ENCODE results near the gene ZNF467. TPM values are rescaled to one million over a fixed set of nuclear protein-coding genes. Genes with fewer than 3 reads are reported as not detected.

ZNF467 gene
- polyA plus RNA-seq, 1 experiment: 0.14 TPM

GRCh38 chr7:149717481-149717880 is 55.9 kb downstream of the ZNF467 start:
- no peaks in the 10 kb centered on the region for H3K27me3 ChIP-seq (ENCODE audit: control insufficient read depth, insufficient read depth, low read length)
- ChIA-PET CTCF (no interaction called here), POLR2A (no interaction called here)
- no peak overlapping the region for H3K4me3 ChIP-seq (ENCODE audit: low read depth, low read length)
- TF ChIP-seq, protein P1, sequence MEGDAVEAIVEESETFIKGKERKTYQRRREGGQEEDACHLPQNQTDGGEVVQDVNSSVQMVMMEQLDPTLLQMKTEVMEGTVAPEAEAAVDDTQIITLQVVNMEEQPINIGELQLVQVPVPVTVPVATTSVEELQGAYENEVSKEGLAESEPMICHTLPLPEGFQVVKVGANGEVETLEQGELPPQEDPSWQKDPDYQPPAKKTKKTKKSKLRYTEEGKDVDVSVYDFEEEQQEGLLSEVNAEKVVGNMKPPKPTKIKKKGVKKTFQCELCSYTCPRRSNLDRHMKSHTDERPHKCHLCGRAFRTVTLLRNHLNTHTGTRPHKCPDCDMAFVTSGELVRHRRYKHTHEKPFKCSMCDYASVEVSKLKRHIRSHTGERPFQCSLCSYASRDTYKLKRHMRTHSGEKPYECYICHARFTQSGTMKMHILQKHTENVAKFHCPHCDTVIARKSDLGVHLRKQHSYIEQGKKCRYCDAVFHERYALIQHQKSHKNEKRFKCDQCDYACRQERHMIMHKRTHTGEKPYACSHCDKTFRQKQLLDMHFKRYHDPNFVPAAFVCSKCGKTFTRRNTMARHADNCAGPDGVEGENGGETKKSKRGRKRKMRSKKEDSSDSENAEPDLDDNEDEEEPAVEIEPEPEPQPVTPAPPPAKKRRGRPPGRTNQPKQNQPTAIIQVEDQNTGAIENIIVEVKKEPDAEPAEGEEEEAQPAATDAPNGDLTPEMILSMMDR (IDR thresholded peaks at IDR 0.05; ENCODE audit: low read depth, low read length): no peak
- H3K27ac ChIP-seq (ENCODE audit: low read depth, low read length): no peak overlapping the region
- peaks cover 23% of the 10 kb centered on the region for H3K9me3 ChIP-seq (ENCODE audit: control insufficient read depth, insufficient read depth, low read length)
- no peak for DNase-seq (ENCODE audit: low read depth, low spot score)

- TF ChIP-seq, protein P1 (IDR thresholded peaks at IDR 0.05; ENCODE audit: low read depth, low read length): no peak
- Histone ChIP-seq H3K27ac (ENCODE audit: low read depth, low read length) (no peak overlapping the region), H3K9me3 (ENCODE audit: control insufficient read depth, insufficient read depth, low read length) (peaks cover 25% of the 10 kb centered on the region), H3K4me3 (ENCODE audit: low read depth, low read length) (no peak overlapping the region), H3K27me3 (ENCODE audit: control insufficient read depth, insufficient read depth, low read length) (no peaks in the 10 kb centered on the region)
- ChIA-PET CTCF (no interaction called here), POLR2A (no interaction called here)
- no peak for DNase-seq (ENCODE audit: low read depth, low spot score)
These were observed 56.5 kb downstream of the ZNF467 start for GRCh38 chr7:149716932-149717307.

DNA sequence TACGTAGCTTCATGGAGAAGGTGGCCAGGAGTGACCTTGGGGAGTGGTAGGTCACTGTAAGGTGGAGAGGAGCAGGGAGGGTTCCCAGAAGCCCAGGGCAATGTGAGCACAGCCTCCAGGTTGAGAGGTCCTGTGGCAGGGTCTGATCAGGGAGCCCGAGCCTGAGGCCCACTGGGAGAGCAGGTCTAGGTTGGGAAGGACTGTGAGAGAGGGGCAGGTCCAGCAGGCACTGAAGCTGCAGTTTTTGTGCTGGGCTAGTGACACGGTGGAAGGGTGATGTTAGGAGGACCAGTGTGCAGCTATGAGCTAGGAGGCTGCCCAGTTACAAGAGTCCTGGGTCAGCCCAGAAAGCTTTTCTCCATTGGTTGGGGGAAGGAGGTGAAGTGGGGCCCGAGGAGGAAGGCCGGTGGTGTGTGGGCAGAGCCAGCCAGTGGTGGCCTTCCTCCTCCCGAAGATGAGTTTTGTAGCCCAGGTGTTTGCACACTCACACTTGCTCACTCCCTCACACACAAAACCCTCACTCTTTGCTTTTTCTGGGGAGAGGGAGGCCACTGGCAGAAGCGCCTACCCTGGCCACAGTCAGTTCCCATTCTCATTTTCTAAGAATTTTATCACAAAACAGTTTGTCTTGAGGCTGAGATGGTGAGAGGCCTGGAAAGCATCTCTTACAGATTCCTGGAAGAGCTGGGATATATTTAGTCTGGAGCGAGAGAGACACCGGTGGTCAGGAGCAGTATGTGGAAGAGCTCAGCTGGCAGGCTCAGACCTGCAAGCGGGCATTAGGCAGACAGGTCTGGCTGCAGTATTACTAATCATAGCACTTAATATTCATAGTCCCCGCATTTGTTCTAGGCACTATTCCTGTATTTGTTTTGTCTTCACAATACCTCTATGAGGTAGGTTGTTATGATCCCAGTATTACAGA is 57.1 kb downstream of the ZNF467 start:
- DNase-seq (ENCODE audit: low read depth, low spot score): no peak
- TF ChIP-seq, protein P1 (IDR thresholded peaks at IDR 0.05; ENCODE audit: low read depth, low read length): peak; percentile 16
- H3K27ac ChIP-seq (ENCODE audit: low read depth, low read length): no peak overlapping the region
- H3K9me3 ChIP-seq (ENCODE audit: control insufficient read depth, insufficient read depth, low read length): peaks cover 25% of the 10 kb centered on the region
- peak overlapping the region; percentile 77 for H3K4me3 ChIP-seq (ENCODE audit: low read depth, low read length)
- CTCF ChIA-PET: interaction anchor here (1.5 kb wide), 1 partner anchor 26 kb away, joined by 4 read pairs; no protein-coding TSS in a partner anchor
- POLR2A ChIA-PET: no interaction called here
- no peaks in the 10 kb centered on the region for H3K27me3 ChIP-seq (ENCODE audit: control insufficient read depth, insufficient read depth, low read length)

DNA sequence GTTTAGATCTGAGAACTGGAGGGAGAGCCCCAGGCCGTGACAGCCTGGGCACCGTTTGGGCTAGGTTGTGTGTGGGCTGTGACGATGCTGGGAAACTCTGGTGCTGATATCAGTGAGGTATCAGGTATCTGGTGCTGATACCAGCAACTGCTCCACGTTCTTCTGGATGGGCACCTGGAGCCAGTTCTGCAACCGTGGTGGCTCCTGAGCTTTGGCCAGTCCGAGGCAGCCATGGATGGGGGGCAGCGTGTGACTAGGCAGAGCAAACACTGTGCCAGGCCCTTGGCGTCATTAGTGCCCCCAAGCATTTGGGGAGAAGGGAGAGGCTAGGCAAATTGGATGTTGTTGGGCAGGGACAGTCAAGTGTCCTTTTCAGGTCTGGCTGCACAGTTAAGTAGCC is 57.9 kb downstream of the ZNF467 start:
- Histone ChIP-seq H3K27me3 (ENCODE audit: control insufficient read depth, insufficient read depth, low read length) (no peaks in the 10 kb centered on the region), H3K4me3 (ENCODE audit: low read depth, low read length) (peak overlapping the region; percentile 77), H3K27ac (ENCODE audit: low read depth, low read length) (no peak overlapping the region), H3K9me3 (ENCODE audit: control insufficient read depth, insufficient read depth, low read length) (peaks cover 28% of the 10 kb centered on the region)
- DNase-seq (ENCODE audit: low read depth, low spot score): no peak
- POLR2A ChIA-PET: no interaction called here
- CTCF ChIA-PET: interaction anchor here (1.5 kb wide), 1 partner anchor 27 kb away, joined by 4 read pairs; no protein-coding TSS in a partner anchor
- TF ChIP-seq, protein P1 (IDR thresholded peaks at IDR 0.05; ENCODE audit: low read depth, low read length): no peak

DNA sequence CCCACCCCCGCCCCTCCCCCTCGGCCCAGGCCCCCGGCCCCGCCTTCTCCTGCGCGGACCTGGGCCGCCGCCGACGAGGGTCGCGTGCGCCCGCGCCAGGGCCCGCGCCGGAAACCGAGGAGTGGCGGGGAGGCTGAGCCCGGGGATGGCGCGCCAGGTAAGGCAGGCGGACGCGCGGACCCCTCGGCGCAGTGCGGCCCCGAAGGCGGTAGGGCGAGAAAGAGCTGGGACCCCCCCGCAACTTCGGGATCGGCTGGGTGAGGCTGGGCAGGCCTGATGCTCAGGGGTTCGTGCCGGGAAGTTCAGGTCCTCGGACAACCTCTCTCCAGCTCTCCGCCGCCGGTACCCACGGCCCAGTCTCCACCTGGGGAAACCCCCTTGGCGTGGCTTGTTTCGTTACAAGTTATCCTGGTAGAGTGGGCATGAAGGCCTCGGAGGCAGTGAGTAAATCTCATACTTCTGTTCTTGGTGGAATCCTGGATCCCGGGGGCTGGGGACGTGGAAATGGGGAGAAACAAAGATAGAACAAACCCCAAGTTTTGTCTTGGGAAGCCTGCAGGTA is 58.4 kb downstream of the ZNF467 start:
- Histone ChIP-seq H3K9me3 (ENCODE audit: control insufficient read depth, insufficient read depth, low read length) (peaks cover 33% of the 10 kb centered on the region), H3K27me3 (ENCODE audit: control insufficient read depth, insufficient read depth, low read length) (no peaks in the 10 kb centered on the region), H3K4me3 (ENCODE audit: low read depth, low read length) (peak overlapping the region; percentile 77), H3K27ac (ENCODE audit: low read depth, low read length) (no peak overlapping the region)
- ChIA-PET POLR2A (interaction anchor here (0.7 kb wide), 1 partner anchor 33 kb away, joined by 3 read pairs; no protein-coding TSS in a partner anchor), CTCF (interaction anchor here (1.5 kb wide), 1 partner anchor 27 kb away, joined by 4 read pairs; no protein-coding TSS in a partner anchor)
- no peak for DNase-seq (ENCODE audit: low read depth, low spot score)
- TF ChIP-seq, protein P1 (IDR thresholded peaks at IDR 0.05; ENCODE audit: low read depth, low read length): no peak
